ENCODE measurements around the gene GPSM1.

Gene GPSM1

GRCh38 chr9:136379891-136380290 is 52.6 kb downstream of the GPSM1 start:
- Histone ChIP-seq H3K27me3 (ENCODE audit: insufficient read depth, poor library complexity, severe bottlenecking) (no peaks in the 10 kb centered on the region), H3K27ac (replicated peaks) (no peak overlapping the region), H3K4me3 (replicated peaks; ENCODE audit: insufficient read depth, low read length) (no peak overlapping the region)
- no peak for TF ChIP-seq SPI1 (IDR thresholded peaks at IDR 0.05; ENCODE audit: borderline replicate concordance, low read depth)
- no peak for TF ChIP-seq POLR2AphosphoS5 (IDR thresholded peaks at IDR 0.05; ENCODE audit: low read depth)
- no peak for TF ChIP-seq CTCF (IDR thresholded peaks at IDR 0.05; ENCODE audit: insufficient read depth, low read length)
- TF ChIP-seq GABPA (IDR thresholded peaks at IDR 0.05; ENCODE audit: low read depth): no peak
- no peak for TF ChIP-seq REST (IDR thresholded peaks at IDR 0.05; ENCODE audit: insufficient replicate concordance, low read depth)
- DNase-seq (ENCODE audit: low read depth in 1 of 2, low spot score in 1 of 2): no peak

GRCh38 chr9:136380381-136380780 is 53.0 kb downstream of the GPSM1 start:
- no peak overlapping the region for H3K4me3 ChIP-seq (replicated peaks; ENCODE audit: insufficient read depth, low read length)
- no peak for DNase-seq (ENCODE audit: low read depth in 1 of 2, low spot score in 1 of 2)
- H3K27ac ChIP-seq (replicated peaks): no peak overlapping the region
- H3K27me3 ChIP-seq (ENCODE audit: insufficient read depth, poor library complexity, severe bottlenecking): no peaks in the 10 kb centered on the region
- TF ChIP-seq REST (IDR thresholded peaks at IDR 0.05; ENCODE audit: insufficient replicate concordance, low read depth): no peak
- no peak for TF ChIP-seq POLR2AphosphoS5 (IDR thresholded peaks at IDR 0.05; ENCODE audit: low read depth)
- no peak for TF ChIP-seq SPI1 (IDR thresholded peaks at IDR 0.05; ENCODE audit: borderline replicate concordance, low read depth)
- no peak for TF ChIP-seq CTCF (IDR thresholded peaks at IDR 0.05; ENCODE audit: insufficient read depth, low read length)
- TF ChIP-seq GABPA (IDR thresholded peaks at IDR 0.05; ENCODE audit: low read depth): no peak

- DNase-seq (ENCODE audit: low read depth in 1 of 2, low spot score in 1 of 2): no peak
- no peak overlapping the region for H3K4me3 ChIP-seq (replicated peaks; ENCODE audit: insufficient read depth, low read length)
- no peak overlapping the region for H3K27ac ChIP-seq (replicated peaks)
- TF ChIP-seq GABPA (IDR thresholded peaks at IDR 0.05; ENCODE audit: low read depth) (no peak), CTCF (IDR thresholded peaks at IDR 0.05; ENCODE audit: insufficient read depth, low read length) (no peak), POLR2AphosphoS5 (IDR thresholded peaks at IDR 0.05; ENCODE audit: low read depth) (no peak), REST (IDR thresholded peaks at IDR 0.05; ENCODE audit: insufficient replicate concordance, low read depth) (no peak)
- no peaks in the 10 kb centered on the region for H3K27me3 ChIP-seq (ENCODE audit: insufficient read depth, poor library complexity, severe bottlenecking)
These were observed 54.0 kb downstream of the GPSM1 start for GRCh38 chr9:136381311-136381710.

Data from HL-60 (cell line).